ENCODE data around the gene NEUROD1.

The NEUROD1 gene

DNA sequence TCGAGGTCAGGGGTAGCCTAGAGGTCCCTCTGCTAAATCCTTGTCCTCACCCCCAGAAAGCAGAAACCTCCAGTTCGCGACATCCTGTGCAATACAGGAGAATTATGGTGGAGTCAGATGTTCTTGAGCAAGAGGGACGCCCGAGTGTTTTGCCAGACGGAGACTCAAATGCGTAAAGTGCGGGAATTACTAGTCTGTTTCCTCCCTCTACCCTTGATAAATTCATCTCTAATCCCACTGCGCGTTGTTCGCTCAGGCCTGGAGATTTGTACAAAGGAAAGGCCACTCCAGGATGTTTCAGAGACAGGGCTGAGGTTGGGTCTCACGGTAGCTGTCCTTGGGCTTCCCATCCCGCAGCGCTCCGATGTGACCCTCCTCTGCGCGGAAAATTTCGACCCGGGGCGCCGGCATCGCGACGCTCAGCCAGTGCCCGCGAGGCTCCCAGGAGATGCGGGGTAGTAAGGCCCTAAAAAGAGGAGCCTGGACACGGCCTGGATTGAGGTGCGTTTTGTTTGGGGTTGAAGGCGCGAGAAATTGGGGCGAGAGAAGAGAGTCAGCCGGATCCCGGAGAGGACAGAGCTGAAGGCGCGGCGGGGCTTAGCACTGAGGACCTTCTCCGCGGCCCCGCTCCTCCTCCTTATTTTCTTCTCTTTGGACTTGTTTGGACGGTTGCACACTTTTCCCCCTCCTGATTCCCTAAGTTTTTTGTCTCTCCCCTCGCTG lies 2.6 kb upstream of the NEUROD1 start:
- Histone ChIP-seq H3K27ac (no peak overlapping the region), H3K4me1 (peaks cover 0 to 20% (median 11%) of the 10 kb centered on the region in 10 experiments; a peak in 11 of 20 replicates), H3K9me3 (replicated peaks in 1 of 11) (peaks cover 52 to 73% (median 64%) of the 10 kb centered on the region in 11 experiments), H3K36me3 (peaks cover 0 to 4% (median 0%) of the 10 kb centered on the region in 11 experiments; a peak in 1 of 22 replicates), H3K27me3 (peaks cover 14 to 44% (median 38%) of the 10 kb centered on the region in 11 experiments), H3K9ac (no peak overlapping the region), H4K20me1 (no peaks in the 10 kb centered on the region), H3K4me2 (no peak overlapping the region), H3K4me3 (peak overlapping the region in 1 of 10 experiments; percentile 5; a peak in 1 of 20 replicates)
- no peak for TF ChIP-seq Cebpa-rat (IDR thresholded peaks at IDR 0.05)

DNA sequence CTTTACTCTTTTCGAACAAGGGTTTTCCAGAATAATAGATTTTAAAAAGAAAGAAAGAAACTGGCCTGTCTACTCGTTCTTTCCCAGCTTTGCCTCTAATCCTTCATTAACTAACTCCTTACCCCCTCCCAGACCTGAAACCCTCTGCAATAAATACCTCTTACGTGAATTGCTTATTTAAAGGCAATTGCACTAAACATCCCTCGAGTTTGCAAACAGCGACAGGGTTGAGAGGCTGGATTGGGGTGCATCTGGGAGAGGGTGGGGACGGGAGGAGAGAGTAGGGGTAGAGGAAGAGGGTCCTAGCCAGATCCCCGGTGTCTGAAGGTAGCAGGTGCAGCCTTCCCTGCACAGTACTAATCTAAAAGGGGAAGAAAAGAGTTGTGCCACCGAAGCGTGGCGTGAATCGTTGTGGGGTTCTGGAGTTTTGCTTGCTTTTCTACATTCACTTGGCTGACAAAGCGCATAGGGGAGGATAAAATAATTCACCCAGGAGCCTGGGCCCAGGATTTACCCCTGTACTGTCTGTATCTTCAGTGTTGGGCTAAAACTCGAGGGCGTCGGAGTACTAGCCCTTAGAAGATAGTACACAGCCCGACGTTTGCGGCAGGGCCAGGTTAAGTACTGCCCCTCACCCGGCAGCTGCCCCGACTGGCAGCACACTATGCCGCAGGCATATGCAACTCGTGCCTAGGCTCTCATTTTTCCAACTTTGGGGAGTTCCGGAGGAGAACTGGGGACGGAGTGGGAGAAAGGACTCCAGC lies 1.9 kb upstream of the NEUROD1 start:
- no peak for TF ChIP-seq Cebpa-rat (IDR thresholded peaks at IDR 0.05)
- Histone ChIP-seq H3K4me3 (0 out of 20 replicates have a peak overlapping the region, but pooled peaks of 1 of the 10 experiments have one; percentile 5), H3K9me3 (replicated peaks in 1 of 11) (peaks cover 54 to 76% (median 68%) of the 10 kb centered on the region in 11 experiments), H3K4me2 (no peak overlapping the region), H3K9ac (no peak overlapping the region), H3K4me1 (peaks cover 0 to 20% (median 11%) of the 10 kb centered on the region in 10 experiments; a peak in 11 of 20 replicates), H4K20me1 (no peaks in the 10 kb centered on the region), H3K27ac (no peak overlapping the region), H3K36me3 (peaks cover 0 to 4% (median 0%) of the 10 kb centered on the region in 11 experiments; a peak in 1 of 22 replicates), H3K27me3 (peaks cover 14 to 44% (median 38%) of the 10 kb centered on the region in 11 experiments)

DNA sequence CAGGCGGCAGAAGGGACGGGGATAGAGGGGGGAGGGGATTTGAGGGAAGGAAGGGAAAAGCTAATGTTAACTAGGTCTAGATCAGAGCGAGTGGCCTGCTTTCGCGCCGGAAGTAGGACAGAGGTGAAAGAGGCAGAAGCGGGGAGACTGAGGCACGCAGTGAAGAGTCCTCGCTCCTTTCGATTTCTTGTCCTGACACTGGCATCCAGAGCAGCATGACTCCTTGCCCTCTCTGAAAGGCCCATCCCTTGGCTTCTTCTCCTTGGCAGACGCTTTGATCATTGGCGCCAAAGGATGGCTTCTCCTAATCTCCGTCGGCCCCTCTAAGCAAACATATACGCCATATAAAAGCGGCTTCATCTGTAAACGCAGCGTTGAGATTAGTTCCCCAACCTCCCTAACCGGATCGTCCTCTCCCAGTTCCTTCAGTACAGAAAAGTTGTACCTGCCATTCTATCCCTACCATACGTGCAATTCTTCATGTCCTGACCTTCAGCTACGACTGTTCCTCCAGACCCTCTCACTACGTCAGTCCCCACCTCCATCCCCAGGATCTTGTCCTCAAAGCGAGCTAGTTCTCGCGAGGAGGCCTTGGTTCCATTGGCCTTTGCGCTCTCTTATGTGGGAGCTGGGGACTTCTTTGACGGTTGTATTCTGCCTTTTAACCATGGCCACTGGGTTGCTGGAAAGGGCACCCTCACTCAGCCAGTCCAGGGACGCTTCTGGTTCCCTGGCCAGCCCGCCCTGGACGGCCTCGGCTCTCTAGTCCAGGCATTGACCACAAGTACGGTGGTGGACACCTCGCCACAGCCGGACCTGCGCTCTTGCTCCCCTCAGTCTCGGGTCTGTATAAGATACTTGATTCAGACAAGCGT lies 857 bp upstream of the NEUROD1 start:
- Histone ChIP-seq H3K27me3 (peaks cover 14 to 44% (median 38%) of the 10 kb centered on the region in 11 experiments), H3K4me3 (no peak overlapping the region), H3K4me2 (no peak overlapping the region), H3K9me3 (replicated peaks in 1 of 11) (peaks cover 54 to 76% (median 68%) of the 10 kb centered on the region in 11 experiments), H3K27ac (no peak overlapping the region), H3K36me3 (peaks cover 0 to 4% (median 0%) of the 10 kb centered on the region in 11 experiments; a peak in 1 of 22 replicates), H3K9ac (no peak overlapping the region), H3K4me1 (peaks cover 0 to 14% (median 8%) of the 10 kb centered on the region in 10 experiments; a peak in 10 of 20 replicates), H4K20me1 (no peaks in the 10 kb centered on the region)
- no peak for TF ChIP-seq Cebpa-rat (IDR thresholded peaks at IDR 0.05)

DNA sequence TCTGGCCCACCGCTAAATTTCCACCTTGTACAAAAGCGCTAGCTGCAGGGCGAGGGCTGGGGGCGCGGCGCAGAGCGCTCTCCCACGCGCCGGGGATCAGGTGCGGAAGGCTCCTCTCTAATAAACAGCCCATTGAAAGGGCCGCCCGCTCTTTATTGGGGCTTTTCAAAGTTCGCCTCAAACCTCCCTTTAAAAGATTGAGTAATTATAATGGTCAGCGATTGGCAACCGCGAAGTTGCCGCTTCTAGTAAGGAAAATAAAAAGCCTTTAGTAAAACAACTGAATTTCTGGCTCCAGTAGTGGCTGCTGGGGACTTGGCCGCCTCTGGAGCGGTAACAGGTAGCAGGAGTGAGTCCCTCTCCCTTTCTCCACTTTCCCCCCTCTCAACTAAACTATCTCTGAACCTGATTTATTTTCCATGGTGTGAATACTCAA lies 755 bp downstream of the NEUROD1 start:
- H3K9me3 ChIP-seq (replicated peaks in 1 of 11) = peaks cover 54 to 69% (median 67%) of the 10 kb centered on the region in 11 experiments
- peaks cover 0 to 4% (median 0%) of the 10 kb centered on the region in 10 experiments; a peak in 3 of 20 replicates for H3K4me1 ChIP-seq
- no peaks in the 10 kb centered on the region for H4K20me1 ChIP-seq
- no peak for TF ChIP-seq Cebpa-rat (IDR thresholded peaks at IDR 0.05)
- peaks cover 14 to 42% (median 35%) of the 10 kb centered on the region in 11 experiments for H3K27me3 ChIP-seq
- H3K36me3 ChIP-seq = peaks cover 0 to 4% (median 0%) of the 10 kb centered on the region in 11 experiments; a peak in 1 of 22 replicates
- no peak overlapping the region for H3K4me3 ChIP-seq
- H3K4me2 ChIP-seq = no peak overlapping the region
- no peak overlapping the region for H3K9ac ChIP-seq
- H3K27ac ChIP-seq = no peak overlapping the region

GRCh38 chr2:181678861-181679543 lies 1.3 kb downstream of the NEUROD1 start:
- peaks cover 14 to 36% (median 30%) of the 10 kb centered on the region in 11 experiments for H3K27me3 ChIP-seq
- TF ChIP-seq Cebpa-rat (IDR thresholded peaks at IDR 0.05) = peak in 2 of 11 experiments; percentile 40 to 41; a peak in 2 of 22 replicates
- peaks cover 0 to 4% (median 0%) of the 10 kb centered on the region in 10 experiments; a peak in 1 of 20 replicates for H3K4me1 ChIP-seq
- no peak overlapping the region for H3K4me2 ChIP-seq
- H3K27ac ChIP-seq = no peak overlapping the region
- H4K20me1 ChIP-seq = no peaks in the 10 kb centered on the region
- H3K9ac ChIP-seq = no peak overlapping the region
- H3K4me3 ChIP-seq = no peak overlapping the region
- peaks cover 0 to 4% (median 0%) of the 10 kb centered on the region in 11 experiments; a peak in 1 of 22 replicates for H3K36me3 ChIP-seq
- H3K9me3 ChIP-seq (replicated peaks in 1 of 11) = peaks cover 54 to 65% (median 61%) of the 10 kb centered on the region in 11 experiments

DNA sequence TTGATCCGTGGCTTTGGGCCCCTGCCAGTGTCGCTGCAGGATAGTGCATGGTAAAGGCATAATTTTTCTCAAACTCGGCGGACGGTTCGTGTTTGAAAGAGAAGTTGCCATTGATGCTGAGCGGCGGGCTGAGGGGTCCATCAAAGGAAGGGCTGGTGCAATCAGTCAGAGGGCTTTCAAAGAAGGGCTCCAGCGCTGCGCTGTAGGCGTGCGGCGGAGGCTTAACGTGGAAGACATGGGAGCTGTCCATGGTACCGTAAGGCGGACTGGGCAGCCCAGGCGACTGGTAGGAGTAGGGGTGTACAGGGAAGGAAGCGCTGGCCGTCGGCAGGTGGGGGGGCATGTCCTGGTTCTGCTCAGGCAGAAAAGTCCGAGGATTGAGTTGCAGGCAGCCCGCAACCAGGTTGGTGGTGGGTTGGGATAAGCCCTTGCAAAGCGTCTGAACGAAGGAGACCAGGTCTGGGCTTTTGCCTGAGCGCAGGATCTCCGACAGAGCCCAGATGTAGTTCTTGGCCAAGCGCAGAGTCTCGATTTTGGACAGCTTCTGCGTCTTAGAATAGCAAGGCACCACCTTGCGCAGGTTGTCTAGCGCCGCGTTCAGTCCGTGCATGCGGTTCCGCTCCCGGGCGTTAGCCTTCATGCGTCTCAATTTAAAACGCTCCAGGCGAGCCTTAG lies 2.3 kb downstream of the NEUROD1 start:
- H4K20me1 ChIP-seq = no peaks in the 10 kb centered on the region
- H3K9me3 ChIP-seq (replicated peaks in 1 of 11) = peaks cover 49 to 56% (median 52%) of the 10 kb centered on the region in 11 experiments
- no peak overlapping the region for H3K4me3 ChIP-seq
- no peak for TF ChIP-seq Cebpa-rat (IDR thresholded peaks at IDR 0.05)
- H3K27me3 ChIP-seq = peaks cover 11 to 27% (median 22%) of the 10 kb centered on the region in 11 experiments
- no peak overlapping the region for H3K9ac ChIP-seq
- H3K27ac ChIP-seq = no peak overlapping the region
- H3K4me2 ChIP-seq = no peak overlapping the region
- H3K36me3 ChIP-seq = peaks cover 0 to 4% (median 0%) of the 10 kb centered on the region in 11 experiments; a peak in 1 of 22 replicates
- H3K4me1 ChIP-seq = peaks cover 0 to 10% (median 2%) of the 10 kb centered on the region in 10 experiments; a peak in 10 of 20 replicates

DNA sequence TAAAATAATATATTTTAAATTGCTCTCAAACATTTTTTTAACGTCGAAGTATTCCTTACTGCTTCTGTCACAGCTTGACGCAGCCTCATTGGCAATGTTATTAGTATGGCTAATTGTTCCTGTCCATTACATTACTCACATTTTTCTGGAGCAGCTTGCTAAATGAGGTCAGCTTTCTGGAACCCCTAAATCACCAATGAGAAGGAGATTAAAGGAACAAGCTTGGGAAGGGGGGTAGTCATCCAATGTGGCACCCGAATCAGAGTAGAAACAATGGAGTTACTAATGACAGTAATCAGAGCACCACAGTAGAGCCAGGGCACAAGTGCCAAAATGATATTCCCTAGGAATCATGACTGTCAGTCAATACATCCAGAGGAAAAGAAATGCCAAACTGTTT lies 5.1 kb downstream of the NEUROD1 start:
- peaks cover 0 to 24% (median 10%) of the 10 kb centered on the region in 10 experiments; a peak in 10 of 20 replicates for H3K4me1 ChIP-seq
- H4K20me1 ChIP-seq = no peaks in the 10 kb centered on the region
- H3K9ac ChIP-seq = no peak overlapping the region
- peaks cover 22 to 28% (median 25%) of the 10 kb centered on the region in 11 experiments for H3K9me3 ChIP-seq (replicated peaks in 1 of 11)
- no peaks in the 10 kb centered on the region for H3K36me3 ChIP-seq
- no peak for TF ChIP-seq Cebpa-rat (IDR thresholded peaks at IDR 0.05)
- no peak overlapping the region for H3K4me2 ChIP-seq
- no peak overlapping the region for H3K4me3 ChIP-seq
- H3K27me3 ChIP-seq = peaks cover 0 to 3% (median 0%) of the 10 kb centered on the region in 11 experiments; a peak in 1 of 22 replicates
- no peak overlapping the region for H3K27ac ChIP-seq
